ENCODE results near the gene FRMD4A.

DNA sequence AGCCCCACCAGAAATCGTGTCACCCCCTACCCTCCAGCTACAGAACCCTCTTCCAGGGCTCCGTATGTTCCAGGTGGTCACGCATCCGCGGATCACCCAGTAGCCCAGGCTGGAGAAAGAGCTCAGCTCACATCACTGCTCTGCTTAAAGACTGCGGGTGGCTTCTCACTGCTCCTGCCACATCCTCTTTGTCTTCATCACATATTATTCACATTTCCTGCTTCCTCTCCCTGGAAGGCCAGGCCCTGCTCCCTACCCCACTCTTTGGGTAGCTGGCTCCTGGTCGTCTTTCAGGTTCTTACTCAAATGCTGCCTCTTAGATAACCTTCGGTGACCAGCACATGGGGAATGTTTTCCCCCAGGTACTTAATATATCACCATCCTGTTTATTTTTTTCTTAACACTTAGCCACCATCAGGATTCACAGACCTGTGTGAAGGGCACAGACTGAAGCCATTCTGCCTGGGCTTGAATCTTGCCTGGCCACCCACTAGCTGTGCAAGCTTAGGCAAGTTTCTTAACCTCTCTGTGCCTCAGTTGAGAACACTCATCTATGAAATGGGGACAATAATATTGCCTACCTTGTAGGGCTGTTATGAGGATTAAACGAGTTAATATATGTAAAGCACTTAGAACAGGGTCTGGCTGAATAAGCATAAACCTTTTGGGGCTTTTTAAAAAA lies 436.2 kb downstream of the FRMD4A start:
- TF ChIP-seq EZH2phosphoT487 (IDR thresholded peaks at IDR 0.05; ENCODE audit: insufficient read depth, low read depth): no peak
- TF ChIP-seq EZH2 (IDR thresholded peaks at IDR 0.05; ENCODE audit: insufficient read depth, poor library complexity, severe bottlenecking): no peak
